ENCODE data around the gene RRAS2.
"Not testable (repeated sequence)": the region's sequence is repeated elsewhere in the genome, so short reads cannot be mapped to it uniquely, and the experiment has no call there.

The RRAS2 gene

GRCh38 chr11:14345668-14346067 lies 13.3 kb downstream of the RRAS2 start:
- in situ Hi-C loops (cut with HindIII; ENCODE audit: low sequenced_read_pairs): no loop called here
- DNase-seq (ENCODE audit: low read depth): no peak
- H3K4me3 ChIP-seq (ENCODE audit: low read depth, low read length): no peak overlapping the region
- TF ChIP-seq CTCF (IDR thresholded peaks at IDR 0.05; ENCODE audit: low read depth, low read length, missing control alignments): no peak

DNA sequence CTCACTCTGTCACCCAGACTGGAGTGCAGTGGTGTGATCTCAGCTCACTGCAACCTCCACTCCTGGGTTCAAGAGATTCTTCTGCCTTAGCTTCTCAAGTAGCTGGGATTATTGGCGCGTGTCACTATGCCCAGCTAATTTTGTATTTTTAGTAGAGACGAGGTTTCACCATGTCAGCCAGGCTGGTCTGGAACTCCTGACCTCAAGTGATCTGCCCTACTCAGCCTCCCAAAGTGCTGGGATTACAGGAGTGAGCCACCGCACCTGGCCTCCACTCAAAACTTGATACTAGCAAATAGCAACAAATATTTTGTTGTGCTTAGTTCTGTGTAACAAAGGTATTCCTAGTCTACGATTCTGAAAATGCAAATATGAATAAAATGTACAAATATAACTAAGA lies 14.0 kb downstream of the RRAS2 start:
- in situ Hi-C loops (cut with HindIII; ENCODE audit: low sequenced_read_pairs); DNase-seq (ENCODE audit: low read depth); H3K4me3 ChIP-seq (ENCODE audit: low read depth, low read length): not testable (repeated sequence)

DNA sequence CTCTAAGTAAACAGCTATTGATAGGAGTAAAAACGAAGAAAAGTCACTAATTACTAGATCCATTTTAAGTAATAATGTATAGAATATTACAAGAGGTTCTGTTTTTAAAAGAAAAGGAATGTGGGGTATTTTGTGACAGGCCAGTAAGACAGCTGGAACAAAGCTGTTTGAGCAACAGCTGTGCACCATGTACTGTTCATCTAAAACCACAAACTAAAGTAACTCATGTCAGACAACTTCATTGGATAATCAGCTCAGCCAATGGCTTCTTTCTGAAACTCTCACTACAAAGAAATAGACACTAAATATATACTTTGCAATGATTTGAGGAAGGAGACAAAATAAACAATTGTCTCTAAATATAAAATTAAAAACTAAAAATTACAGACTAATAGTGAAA lies 16.1 kb downstream of the RRAS2 start:
- in situ Hi-C loops (cut with HindIII; ENCODE audit: low sequenced_read_pairs): no loop called here
- TF ChIP-seq CTCF (IDR thresholded peaks at IDR 0.05; ENCODE audit: low read depth, low read length, missing control alignments): no peak
- no peak for DNase-seq (ENCODE audit: low read depth)
- H3K4me3 ChIP-seq (ENCODE audit: low read depth, low read length): no peak overlapping the region

GRCh38 chr11:14341968-14342367 lies 17.0 kb downstream of the RRAS2 start:
- no peak for TF ChIP-seq CTCF (IDR thresholded peaks at IDR 0.05; ENCODE audit: low read depth, low read length, missing control alignments)
- H3K4me3 ChIP-seq (ENCODE audit: low read depth, low read length): no peak overlapping the region
- in situ Hi-C loops (cut with HindIII; ENCODE audit: low sequenced_read_pairs): no loop called here
- no peak for DNase-seq (ENCODE audit: low read depth)

DNA sequence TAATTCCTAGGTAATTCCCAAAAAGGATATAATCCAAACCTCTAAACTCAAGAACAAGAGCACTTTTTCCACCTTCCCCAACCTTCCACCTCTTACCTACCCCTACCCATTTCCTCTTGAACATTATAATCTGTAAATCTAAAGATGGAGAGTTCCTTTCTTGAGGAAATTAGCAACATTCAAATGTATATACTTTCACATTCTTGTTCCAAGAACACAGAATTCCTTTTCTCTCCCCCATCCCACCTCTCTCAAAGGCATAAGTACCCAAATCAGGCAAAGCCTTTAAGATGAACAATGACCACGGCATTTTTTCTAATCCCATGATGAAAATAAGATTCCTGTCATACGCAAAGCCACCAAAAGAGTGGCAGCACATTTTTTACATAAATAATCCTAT lies 18.3 kb downstream of the RRAS2 start:
- TF ChIP-seq CTCF (IDR thresholded peaks at IDR 0.05; ENCODE audit: low read depth, low read length, missing control alignments): no peak
- H3K4me3 ChIP-seq (ENCODE audit: low read depth, low read length): no peak overlapping the region
- no peak for DNase-seq (ENCODE audit: low read depth)
- in situ Hi-C loops (cut with HindIII; ENCODE audit: low sequenced_read_pairs): no loop called here

DNA sequence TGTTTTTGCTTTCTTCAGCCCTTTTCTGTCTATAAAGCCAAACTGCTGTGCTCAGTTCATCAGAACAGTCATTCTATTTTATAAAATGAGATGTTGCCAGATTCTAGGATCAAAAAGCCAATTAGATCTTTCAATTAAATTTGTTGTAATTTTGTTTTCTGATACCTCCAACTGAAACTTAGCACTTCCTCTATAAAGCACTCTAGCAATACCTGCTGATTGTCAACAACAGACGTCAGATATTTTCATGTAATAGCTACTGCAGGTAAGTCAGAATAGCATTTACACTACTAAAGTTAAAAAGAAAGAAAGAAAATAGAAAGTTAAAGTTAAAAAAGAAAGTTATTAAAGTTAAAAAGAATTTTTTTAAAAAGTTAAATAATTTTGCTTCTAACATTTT lies 19.6 kb downstream of the RRAS2 start:
- no peak for DNase-seq (ENCODE audit: low read depth)
- no peak overlapping the region for H3K4me3 ChIP-seq (ENCODE audit: low read depth, low read length)
- TF ChIP-seq CTCF (IDR thresholded peaks at IDR 0.05; ENCODE audit: low read depth, low read length, missing control alignments): no peak
- in situ Hi-C loops (cut with HindIII; ENCODE audit: low sequenced_read_pairs): no loop called here

- no peak overlapping the region for H3K4me3 ChIP-seq (ENCODE audit: low read depth, low read length)
- peak; percentile 29 for DNase-seq (ENCODE audit: low read depth)
- no peak for TF ChIP-seq CTCF (IDR thresholded peaks at IDR 0.05; ENCODE audit: low read depth, low read length, missing control alignments)
- in situ Hi-C loops (cut with HindIII; ENCODE audit: low sequenced_read_pairs): no loop called here
These were observed 22.2 kb downstream of the RRAS2 start for GRCh38 chr11:14336507-14337503.
